Middle frontal gyrus (tissue), 1 donor: Measurements from ENCODE around the gene OTOS.

Experiments used
- DNase-seq: peaks from one replicate; pipeline ENCODE4 v3.0.0-alpha.2; 2015; ENCODE audit warnings: low spot score; ENCODE audit errors: extremely low spot score

The OTOS gene

GRCh38 chr2:240140511-240140910, at the start of gene OTOS:
Gene OTOS, minus strand, starts transcription at chr2:240140658. Its CDS starts 332 bp downstream, at chr2:240140326.
- DNase-seq: no peak

GRCh38 chr2:240189686-240190085, 49.2 kb upstream of the OTOS start:
- DNase-seq: no peak

- no peak for DNase-seq
Observed at GRCh38 chr2:240187989-240188590, 47.6 kb upstream of the OTOS start.

- no peak for DNase-seq
Observed at GRCh38 chr2:240186191-240186725, 45.8 kb upstream of the OTOS start.

- DNase-seq: no peak
Observed at GRCh38 chr2:240184656-240185055, 44.2 kb upstream of the OTOS start.

- DNase-seq: no peak
Observed at GRCh38 chr2:240183875-240184590, 43.6 kb upstream of the OTOS start.

GRCh38 chr2:240183006-240183874, 42.8 kb upstream of the OTOS start:
- DNase-seq: no peak

GRCh38 chr2:240182476-240182875, 42.0 kb upstream of the OTOS start:
- no peak for DNase-seq

GRCh38 chr2:240182001-240182400, 41.5 kb upstream of the OTOS start:
- DNase-seq: no peak

- no peak for DNase-seq
Observed at GRCh38 chr2:240179941-240180666, 39.6 kb upstream of the OTOS start.

- no peak for DNase-seq
Observed at GRCh38 chr2:240179186-240179815, 38.8 kb upstream of the OTOS start.

GRCh38 chr2:240178564-240178963, 38.1 kb upstream of the OTOS start:
- no peak for DNase-seq

- DNase-seq: no peak
Observed at GRCh38 chr2:240174496-240174895, 34.0 kb upstream of the OTOS start.

- no peak for DNase-seq
Observed at GRCh38 chr2:240172071-240172895, 31.8 kb upstream of the OTOS start.

GRCh38 chr2:240170883-240171282, 30.4 kb upstream of the OTOS start:
- no peak for DNase-seq

- no peak for DNase-seq
Observed at GRCh38 chr2:240170354-240170735, 29.9 kb upstream of the OTOS start.

- DNase-seq: no peak
Observed at GRCh38 chr2:240169486-240170353, 29.3 kb upstream of the OTOS start.

- no peak for DNase-seq
Observed at GRCh38 chr2:240168546-240169361, 28.3 kb upstream of the OTOS start.
